Measurements from ENCODE around the gene DGCR2.
"Not testable (repeated sequence)": the region's sequence is repeated elsewhere in the genome, so short reads cannot be mapped to it uniquely, and the experiment has no call there.

DNA sequence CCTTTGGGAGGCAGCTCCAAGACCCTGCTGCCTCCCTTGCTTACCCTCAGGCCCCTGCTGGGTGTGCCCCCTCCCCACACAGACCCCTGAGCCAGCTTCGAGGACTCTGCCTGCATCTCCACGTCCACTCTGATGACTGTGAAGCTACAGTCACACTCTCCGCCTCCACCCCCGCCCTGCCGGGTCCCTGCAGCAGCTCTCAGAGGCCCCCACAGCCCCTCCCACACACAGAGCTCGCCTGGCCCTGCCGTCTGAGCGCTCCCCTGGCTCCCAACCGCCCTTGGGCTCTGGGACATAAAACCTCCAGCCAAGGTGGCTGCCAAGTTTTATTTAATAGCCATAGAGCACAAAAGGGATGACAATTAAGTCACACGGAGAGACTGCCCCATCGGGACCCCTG is 96.1 kb downstream of the DGCR2 start:
- not testable (repeated sequence) for TF ChIP-seq ZNF274 (IDR thresholded peaks at IDR 0.05; ENCODE audit: low read depth, low read length); YY1 (IDR thresholded peaks at IDR 0.05; ENCODE audit: insufficient read depth, insufficient read length)
